ENCODE results near the gene ADAMTS12. TPM values are rescaled to one million over a fixed set of nuclear protein-coding genes. Genes with fewer than 3 reads are reported as not detected.
A peak's percentile ranks its signal among the peaks of the same experiment; 100 is the strongest.

Gene ADAMTS12
- total RNA-seq, 1 donor from 2014 or later: 1.9 TPM

DNA sequence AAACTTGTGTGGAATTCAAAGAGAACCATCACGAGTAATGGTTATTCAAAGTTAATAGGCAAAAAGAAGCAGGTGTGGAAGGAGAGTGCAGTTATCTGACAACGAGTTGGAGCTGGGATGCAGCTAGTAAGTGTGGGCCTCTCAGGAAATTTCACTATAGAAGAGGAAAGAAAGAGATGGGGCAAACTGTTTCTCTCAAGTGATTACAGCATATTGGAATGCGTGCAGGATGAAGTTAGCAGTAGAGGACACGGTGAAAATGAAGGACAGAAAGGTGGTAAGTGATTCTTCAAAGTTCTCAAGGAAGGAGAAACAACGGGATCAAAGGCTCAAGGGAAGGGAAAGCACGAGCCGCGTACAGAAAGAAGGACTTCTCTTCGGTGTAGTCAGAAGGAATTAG is 84.0 kb downstream of the ADAMTS12 start:
- DNase-seq (ENCODE audit: low spot score) (no peak), ATAC-seq (no peak)

DNA sequence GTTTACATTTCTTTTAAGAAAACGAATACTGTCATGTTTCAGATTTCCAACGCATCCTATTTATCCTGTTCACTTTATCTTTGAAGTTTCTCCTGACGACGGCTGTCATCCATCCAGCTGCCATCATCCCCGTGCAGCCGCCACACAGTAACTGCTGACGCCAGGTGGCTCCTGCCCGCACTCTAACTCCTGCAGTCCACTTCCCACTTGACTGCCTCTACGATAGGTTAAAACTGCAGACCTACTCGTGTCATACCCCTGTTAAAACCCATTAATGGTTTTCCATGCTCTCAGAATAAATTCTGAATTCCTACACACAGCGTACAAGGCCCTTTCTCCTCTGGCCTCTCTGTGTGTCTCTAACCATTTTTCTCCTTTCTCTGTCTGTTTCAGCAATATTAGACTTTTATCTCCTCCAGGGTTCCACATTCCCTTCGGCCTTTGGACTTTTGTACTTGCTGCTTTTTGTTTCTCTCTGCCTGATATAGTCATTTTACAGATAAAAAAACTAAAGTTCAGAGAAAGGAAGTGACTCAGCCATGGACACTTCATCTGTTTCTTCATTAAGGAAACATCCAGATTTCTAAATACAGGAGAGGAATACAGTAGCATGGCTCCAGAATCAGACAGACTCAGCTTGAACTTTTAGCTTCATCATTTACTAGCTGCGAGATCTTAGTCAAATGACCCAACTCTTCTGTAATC is 84.9 kb downstream of the ADAMTS12 start:
- ATAC-seq: peak; percentile 65
- DNase-seq (ENCODE audit: low spot score): no peak

DNA sequence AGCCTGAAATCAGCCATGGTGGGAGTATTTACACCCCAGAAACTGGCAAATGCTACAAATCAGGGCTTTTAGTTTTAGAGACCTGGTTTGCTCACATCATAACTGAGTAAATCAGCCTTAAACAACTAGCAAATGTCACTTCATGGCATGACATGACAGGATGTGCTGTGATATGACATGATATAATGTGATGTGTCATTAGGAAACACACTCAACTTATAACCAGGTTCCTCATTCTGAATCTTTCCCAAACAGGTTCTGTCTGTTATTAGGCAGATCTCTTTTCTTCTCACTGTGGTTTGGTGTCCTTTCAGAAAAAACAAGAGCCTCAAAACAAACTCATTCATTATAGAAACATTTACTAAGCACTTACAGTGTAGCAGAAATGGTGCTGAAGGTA is 90.5 kb downstream of the ADAMTS12 start:
- DNase-seq (ENCODE audit: low spot score) (no peak), ATAC-seq (no peak)

DNA sequence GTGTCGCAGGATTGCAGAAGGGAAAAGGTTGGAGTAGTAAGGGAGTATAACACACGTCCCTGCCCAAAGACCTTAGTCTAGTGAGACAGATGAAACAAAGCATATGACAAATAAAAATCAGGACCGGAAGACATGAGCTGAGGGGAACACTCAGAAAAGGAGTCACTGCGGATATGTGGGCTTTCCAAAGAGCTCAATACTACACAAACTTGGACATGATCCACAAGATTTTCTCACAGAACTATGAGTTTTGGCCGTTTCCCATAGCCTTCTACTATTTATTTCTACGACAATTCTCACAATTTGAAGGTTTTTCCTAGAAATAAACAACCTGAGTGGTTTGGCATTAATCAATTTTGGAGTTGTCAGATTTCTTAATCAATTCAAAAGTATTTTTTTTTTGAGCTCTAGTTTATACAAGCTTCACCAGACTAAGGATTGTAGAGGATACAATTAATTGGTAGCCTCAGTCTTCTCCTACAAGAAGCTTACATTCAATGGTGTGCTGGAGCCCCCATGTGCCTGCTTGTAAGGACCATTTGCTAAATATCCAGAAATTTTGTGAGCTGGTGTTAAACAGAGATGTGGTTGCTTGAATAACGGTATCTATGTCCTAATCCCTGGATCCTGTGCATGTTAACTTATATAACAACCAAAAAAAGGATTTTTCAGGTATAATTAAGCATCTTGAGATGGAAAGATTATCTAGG is 91.4 kb downstream of the ADAMTS12 start:
- no peak for ATAC-seq
- no peak for DNase-seq (ENCODE audit: low spot score)

DNA sequence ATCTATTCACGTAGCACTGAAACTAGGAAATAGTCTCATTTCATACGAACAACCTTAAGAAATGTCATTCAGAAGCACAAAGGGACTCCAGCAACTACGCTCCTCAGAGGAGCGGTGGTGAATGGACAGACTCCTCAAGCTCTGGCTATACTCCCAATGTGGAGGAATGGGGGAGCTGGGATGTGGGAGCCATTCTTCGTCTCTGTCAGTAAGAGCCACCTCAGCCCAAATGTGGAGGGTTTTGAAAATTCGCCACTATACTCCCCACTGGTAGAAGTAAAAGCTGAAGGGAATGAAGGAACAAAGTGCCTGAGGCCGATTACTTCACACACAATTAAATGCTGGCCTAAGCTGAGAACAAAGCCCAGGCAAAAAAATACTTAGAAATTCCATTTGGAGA is 96.3 kb downstream of the ADAMTS12 start:
- DNase-seq (ENCODE audit: low spot score) (no peak), ATAC-seq (no peak)

DNA sequence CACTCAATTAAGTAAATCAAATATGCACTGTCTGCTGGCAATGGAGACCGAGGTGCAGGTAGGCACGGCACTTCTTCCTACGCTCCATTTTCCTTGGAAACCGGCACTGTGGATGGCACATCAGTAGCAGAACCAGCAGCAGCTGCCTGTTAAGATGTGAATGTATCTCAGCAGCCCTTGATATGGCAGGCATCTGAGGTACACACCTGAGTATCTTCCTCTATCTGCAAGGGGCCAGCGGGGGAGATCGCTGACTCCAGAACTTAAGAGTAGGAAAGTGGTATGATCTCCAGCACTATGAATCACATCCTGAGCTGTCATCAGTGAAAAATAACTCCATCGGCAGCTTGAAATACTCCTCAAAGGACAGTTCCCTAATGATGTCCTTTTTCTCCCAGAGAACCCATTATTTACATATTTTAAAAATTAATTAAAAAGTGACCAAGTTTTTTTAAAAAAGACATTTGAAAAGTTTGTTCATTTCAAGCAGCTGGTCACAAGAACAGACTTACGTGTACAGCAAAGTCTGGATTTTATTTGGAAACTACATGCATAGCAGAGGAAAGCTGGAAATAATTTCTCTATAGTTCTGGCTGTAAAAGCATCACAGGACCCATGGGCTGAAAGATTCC is 97.1 kb downstream of the ADAMTS12 start:
- no peak for ATAC-seq
- no peak for DNase-seq (ENCODE audit: low spot score)

DNA sequence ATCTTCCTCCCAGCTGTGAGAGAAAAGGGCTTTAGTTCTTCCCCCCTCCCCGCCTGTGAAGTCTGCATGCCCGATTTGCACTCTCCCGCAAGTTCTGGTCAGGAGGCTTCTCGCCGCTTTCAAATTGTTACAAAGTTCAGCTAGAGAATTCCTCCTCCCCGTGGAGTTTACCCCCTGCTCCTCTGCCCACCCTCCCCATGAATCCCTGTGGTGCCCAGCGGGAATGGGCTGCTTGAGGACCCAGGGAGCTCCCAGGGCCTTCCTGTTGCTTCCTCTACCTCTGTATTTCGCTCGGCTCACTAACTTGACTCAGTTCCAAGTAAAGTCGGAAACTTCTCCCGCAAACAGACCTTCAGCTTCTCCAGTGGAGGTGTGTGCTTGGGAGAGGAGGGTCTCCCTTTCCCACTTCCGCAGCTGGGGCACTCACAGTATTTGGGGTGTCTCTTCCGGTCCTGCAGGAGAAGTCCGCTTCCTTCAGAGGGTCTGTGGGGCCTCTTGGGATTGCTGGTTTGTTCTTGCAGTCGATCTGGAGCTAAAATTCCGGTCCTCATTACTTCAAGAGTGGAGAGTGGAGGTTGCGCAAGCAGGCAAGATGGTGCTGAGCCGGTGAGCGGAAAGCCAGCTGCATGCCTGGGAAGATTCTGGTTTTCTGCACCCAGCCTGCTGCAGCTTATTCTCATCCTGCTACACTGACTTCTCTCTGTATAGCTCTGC is 97.8 kb downstream of the ADAMTS12 start:
- DNase-seq (ENCODE audit: low spot score) (no peak), ATAC-seq (no peak)

DNA sequence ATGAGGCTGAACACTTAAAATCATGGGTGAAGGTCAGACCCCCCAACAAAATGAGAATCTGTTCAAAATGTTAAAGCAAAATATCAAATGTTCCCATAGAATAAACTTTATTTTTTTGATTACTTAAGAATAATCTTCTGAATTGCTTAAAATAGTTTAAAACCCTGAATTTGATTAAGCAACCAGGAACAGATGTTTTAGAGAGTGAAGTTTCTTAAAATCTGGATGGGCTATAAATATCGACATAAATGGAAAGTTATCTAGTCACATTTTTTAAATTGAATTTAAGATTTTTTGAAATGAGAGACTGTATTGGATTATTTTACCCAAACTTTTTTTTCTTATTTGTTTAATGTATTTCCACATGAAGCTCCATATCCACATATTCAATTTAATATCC is 98.5 kb downstream of the ADAMTS12 start:
- DNase-seq (ENCODE audit: low spot score) (no peak), ATAC-seq (no peak)

DNA sequence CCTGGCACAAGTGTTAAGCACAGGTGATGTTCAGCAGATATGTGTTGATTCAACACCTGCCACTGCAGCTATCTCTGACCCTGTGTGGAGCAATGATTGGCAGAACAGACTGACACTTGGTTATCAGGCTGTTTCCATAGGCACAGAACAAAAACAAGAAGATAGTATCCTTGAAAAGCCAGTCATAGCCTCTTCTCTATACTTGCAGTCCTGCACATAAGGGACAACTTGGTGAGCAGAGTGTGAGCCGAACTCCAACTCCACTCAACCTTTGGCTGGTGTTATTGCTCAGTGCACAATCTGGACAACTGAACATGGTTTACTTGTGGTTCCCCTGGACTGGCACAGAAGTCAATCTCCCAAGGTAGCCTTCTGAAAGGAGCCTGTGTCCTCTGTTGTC is 99.2 kb downstream of the ADAMTS12 start:
- DNase-seq (ENCODE audit: low spot score) (no peak), ATAC-seq (no peak)

DNA sequence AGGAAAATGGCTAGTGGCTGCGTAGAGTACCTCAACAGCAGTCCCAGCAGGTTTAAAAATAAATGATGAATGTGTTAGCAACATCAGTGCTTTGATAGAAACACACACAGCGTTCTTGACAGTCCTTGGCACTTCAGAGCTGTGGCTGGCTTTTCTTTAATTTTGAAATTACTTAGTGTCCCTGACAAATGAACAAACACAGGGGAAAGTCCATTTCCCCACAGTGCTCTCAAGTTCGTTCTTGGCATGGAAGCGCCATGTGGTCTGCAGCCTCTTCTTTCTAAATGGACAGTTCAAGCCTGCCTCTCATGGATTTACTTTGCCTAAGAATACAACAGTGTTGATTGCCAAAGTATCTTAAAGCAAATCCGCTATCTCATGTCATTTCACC is 102.2 kb downstream of the ADAMTS12 start:
- ATAC-seq: no peak
- DNase-seq (ENCODE audit: low spot score): no peak

DNA sequence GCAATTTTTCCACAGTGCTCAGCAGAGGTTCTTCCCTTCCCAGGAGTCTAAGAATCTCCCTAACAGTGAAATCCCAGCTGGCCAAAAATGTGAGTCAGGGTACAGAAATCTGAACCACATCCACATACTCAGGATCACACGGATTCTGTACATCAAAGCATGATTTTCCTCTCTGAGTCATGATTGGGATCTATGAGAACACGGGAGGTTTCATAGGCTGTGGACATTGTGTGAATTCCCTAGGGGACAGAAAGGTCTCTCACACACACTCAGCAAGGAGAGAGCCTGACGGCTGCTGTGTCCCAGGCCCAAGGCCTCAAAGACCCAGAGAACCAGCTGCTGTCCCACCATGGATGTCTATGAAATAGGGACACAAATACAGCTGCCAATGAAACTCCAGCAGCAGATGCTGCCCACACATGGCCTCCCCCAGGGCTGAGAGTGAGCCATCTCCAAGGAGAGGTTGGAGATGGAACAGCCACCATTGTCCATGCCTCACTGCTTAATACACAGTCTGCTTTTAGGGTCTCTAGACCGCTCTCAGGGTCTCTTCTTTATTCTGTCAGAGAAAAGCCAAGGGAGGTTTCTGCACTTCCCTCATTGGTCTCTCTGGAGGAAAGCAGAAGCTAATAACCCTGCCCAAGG is 102.7 kb downstream of the ADAMTS12 start:
- ATAC-seq: no peak
- DNase-seq (ENCODE audit: low spot score): no peak

DNA sequence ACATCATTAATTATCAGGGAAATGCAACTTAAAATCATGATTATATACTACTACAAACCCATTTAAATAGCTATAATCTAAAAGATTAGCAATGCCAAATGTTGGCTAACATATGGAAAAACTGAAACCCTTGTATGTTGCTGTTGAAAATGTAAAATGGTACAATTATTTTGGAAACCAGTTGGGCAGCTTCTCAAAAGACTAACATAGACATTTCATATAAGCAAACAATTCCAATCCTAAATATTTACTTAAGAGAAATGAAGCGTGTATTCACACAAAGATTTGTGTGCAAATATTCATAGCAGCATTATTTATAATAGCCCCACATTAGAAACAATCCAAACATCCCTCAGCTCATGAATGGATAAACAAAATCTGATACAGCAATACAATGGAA is 106.2 kb downstream of the ADAMTS12 start:
- DNase-seq (ENCODE audit: low spot score): no peak
- ATAC-seq: no peak

DNA sequence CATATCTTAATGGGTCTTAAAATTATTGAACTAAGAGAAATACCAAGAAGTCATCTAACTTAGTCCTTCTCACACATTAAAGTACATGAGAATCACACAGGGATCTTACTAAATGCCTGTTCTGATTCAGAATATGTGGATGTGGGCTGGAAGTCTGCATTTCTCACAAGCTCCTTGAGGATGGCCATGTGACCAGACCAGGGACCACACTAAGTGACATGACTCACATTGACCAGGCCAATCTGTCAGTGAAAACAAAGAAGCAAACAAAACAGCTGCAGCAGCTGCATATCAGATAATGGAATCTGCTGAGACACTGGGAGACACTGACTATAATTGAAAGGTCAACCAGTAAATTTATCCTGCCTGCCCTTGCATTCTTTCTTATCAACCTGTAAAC is 110.5 kb downstream of the ADAMTS12 start:
- no peak for ATAC-seq
- no peak for DNase-seq (ENCODE audit: low spot score)

DNA sequence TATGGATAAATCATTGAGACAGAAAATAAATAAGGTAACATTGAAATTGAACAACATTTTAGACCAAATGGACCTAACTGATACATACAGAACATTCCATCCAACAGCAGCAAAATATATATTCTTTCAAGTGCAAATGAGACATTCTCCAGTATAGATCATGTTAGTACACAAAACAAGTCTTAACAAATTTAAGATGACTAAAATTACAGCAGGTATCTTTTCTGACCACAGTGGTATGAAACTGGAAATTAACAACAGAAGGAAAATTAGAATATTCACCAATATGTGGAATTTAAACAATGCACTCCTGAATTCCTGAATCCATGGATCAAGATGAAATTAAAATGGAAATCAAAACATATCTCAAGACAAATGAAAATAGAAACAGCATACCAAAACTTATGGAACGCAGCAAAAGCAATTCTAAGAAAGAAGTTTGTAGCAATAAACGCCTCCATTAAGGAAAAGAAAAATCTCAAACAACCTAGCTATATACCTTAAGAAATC is 115.6 kb downstream of the ADAMTS12 start:
- ATAC-seq: no peak
- no peak for DNase-seq (ENCODE audit: low spot score)

DNA sequence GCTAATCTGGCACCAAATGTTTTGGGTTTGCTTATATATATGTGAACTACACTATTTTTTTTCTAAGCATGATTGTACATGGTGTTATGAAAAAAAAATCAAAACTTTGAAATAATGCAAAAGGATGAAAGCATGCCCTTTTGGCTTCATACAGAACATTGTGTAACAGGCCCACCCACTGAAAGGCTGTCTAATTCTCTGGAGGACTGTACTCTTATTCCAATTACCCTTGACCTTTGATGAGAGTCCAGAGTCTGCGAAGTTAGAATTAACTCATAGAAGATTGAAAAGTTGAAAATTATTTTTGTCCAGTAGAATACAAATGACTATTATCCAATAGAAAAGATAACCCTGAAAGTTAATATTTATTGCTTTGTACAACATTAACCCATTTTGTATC is 117.4 kb downstream of the ADAMTS12 start:
- no peak for DNase-seq (ENCODE audit: low spot score)
- no peak for ATAC-seq

DNA sequence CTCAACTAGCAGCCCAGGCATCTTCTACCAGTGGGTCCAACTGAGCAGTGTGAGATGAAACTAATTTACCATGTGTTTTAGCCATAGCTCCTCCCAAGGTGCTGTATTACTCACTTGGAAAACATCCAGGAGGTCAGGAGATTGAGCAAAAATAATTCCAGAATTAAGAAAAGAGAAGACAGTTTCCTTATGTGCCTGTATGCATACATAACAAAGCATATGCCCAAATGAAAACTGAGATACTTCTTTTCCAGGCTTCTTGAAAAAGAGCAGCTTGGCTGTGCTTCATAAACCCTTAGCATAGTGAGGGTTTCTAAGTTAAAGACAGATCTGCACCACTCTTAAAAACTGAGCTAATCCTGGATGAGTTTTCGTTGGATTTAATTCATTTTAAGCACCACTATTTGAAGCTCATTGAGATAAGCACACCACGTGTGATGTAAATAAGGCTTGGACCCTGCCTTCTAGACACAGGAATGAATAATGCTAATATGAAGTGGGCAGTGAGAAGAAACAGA is 119.4 kb downstream of the ADAMTS12 start:
- DNase-seq (ENCODE audit: low spot score): no peak
- no peak for ATAC-seq

DNA sequence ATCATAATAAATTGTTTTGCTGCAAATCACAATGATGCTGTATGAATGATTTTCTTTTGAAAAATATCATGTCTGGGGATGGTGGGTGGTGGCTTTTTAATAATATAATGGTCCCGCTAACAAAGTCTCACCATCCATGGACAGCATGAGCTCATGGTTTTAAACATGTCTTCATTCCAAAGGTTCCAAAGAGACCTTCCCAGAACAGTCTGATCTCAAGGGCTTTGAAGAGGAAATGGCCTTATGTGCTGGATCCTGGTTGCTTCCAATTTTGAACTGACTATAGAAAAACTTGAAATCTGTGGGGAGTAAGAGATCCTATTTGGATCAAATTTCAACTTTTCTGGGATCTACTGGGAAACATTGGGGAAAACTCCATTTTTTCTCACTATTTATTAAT is 121.8 kb downstream of the ADAMTS12 start:
- DNase-seq (ENCODE audit: low spot score) (no peak), ATAC-seq (no peak)

DNA sequence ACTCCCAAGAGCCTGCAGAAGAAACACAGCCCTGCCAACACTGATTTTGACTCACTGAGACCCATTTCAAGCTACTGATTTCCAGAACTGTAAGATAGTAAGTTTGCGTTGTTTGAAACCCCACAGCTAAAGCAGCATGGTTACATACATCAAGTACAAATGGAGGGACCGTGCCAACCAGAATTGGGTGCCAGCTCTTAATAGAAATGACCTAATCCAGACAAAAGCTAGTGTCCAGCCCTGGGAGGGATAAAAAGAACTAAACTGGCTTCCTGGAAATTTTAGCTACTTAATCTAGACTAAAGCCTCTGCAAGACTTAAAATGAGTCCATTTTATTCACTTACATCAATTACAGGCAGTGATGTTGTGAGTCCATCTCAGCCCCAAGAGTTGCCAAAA is 122.6 kb downstream of the ADAMTS12 start:
- DNase-seq (ENCODE audit: low spot score) (no peak), ATAC-seq (no peak)

DNA sequence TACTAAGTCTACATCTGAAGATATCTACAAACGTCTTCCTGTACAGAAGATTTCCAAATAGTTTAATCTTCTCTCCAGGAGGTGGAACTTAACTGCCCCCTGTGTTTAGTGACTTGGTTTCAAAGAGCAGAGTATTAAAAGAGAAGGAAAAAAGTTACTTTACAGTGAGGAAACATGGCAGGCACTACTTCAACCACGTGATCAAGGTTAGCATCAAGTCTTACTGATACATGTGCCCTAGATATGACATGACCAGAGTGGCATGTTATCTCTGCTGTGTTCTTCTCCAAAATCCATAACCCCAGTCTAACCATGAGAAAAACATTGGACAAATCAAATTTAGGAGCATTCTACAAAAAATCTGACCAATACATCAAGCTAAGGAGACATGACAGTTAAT is 125.8 kb downstream of the ADAMTS12 start:
- no peak for DNase-seq (ENCODE audit: low spot score)
- ATAC-seq: no peak

DNA sequence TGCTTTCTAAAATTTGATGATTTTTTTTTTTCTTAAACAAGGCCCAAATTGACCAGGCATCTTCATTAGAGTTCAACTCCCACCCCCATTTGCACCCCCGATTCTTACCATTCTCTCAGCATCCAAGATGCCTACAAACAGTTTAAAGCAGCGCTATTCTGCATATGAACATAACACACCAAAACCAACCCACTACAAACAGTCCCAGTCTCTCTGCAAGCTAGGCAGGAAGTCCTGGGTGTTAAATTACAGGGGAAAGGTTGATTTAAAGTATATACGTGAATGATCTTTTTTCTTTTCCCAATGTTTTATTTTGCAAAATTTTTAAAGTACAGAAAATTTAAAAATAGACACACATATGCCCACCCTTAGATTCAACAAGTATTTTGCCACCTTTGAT is 127.0 kb downstream of the ADAMTS12 start:
- ATAC-seq (no peak), DNase-seq (ENCODE audit: low spot score) (no peak)

DNA sequence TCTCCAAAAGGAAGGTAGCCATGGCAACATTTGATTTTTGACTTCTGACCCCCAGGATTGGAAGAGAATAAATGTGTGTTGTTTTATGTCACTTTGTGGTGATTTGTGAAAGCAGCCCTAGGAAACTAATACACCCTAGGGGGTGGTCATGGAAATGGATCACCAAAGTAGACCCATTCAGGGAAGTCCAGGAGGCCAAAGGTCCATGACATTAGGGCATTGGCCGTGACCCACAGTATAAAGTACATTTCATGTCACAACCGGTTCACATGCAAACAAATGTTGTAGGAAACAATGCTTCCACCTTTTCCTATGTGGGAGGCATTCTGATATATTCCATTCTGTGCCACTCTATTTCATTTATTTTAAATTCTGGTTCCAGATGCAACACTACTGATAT is 128.4 kb downstream of the ADAMTS12 start:
- ATAC-seq: no peak
- DNase-seq (ENCODE audit: low spot score): no peak
